Stimulated activated CD8-positive, alpha-beta memory T cell treated with anti-CD3 and anti-CD28 coated beads, Interleukin-12 subunit alpha, Interleukin-12 subunit beta, amount 100 ng/mL, for 24 hours (primary cell): ENCODE results near the gene WBP1L.
"Not testable (repeated sequence)": the region's sequence is repeated elsewhere in the genome, so short reads cannot be mapped to it uniquely, and the experiment has no call there.

Experiments used
- DNase-seq: peaks from one replicate; pipeline ENCODE4 v3.0.0-alpha.2; 2020; ENCODE audit errors: extremely low read depth

WBP1L gene

DNA sequence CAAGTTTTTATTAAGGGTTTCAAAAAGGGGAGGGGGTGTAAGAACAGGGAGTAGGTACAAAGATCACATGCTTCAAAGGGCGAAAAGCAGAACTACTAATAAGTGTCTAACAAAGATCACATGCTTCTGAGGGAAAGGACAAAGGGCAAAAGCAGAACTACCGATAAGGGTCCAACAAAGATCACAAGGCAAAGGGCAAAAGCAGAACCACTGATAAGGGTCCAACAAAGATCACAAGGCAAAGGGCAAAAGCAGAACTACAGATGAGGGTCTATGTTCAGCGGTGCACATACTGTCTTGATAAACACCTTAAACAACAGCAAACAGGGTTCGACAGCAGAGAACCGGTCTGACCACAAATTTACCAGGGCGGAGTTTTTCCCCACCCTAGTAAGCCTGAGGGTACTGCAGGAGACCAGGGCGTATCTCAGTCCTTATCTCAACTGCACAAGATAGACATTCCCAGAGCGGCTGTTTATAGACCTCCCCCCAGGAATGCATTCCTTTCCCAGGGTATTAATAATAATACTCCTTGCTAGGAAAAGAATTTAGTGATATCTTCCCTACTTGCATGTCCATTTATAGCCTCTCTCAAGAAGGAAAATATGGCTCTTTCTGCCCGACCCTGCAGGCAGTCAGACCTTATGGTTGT, 94.7 kb downstream of the WBP1L start:
- not testable (repeated sequence) for DNase-seq

- DNase-seq: no peak
These were observed 98.1 kb downstream of the WBP1L start for GRCh38 chr10:102841827-102842345.

DNA sequence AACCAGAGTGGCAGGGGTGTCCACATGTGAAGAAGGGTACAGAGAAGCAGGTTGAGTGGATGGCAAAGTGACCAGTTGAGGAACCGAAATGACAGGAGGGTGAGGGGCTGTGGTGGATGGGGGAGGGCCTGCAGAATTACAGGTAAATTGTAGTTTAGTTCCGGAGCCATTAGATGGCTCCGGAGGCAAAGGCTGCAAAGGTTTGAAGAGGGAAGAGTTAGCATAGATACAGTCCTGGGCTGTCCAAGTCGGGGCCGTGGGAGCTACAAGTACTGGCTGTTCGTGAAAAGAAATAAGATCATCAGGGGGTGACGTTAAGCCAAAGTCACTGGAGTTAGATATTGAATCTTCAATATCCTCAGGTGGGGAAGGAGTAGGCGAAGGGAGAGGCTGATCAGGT, 99.4 kb downstream of the WBP1L start:
- not testable (repeated sequence) for DNase-seq

GRCh38 chr10:102844190-102844776, 100.5 kb downstream of the WBP1L start:
- DNase-seq: not testable (repeated sequence)

DNA sequence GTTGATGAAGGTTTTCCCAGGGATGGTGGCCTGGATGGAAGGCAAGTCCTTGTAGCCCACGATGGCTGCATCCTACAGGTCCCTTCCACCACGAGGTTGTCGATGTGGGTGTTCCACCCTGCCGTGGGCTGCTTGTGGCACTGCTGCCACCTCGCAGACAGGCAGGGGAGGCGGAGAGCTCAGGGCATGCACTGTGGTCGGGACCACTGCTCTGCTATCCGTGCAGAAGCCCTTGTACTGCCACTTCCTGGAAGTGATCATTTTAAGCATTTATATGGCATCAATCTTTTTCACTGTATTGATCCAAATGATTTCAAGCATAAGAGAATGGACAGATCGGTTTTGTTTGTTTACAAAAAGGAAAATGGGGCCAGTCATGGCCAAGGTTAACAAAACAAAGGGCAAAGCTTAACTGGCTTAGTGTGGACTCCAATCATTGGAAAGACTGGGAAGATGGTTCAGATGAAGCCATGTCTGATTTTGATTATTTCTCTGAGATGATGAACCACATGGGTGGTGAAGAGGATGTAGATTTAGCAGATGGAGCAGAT, 101.7 kb downstream of the WBP1L start:
- DNase-seq: no peak

- no peak for DNase-seq
These were observed 106.3 kb downstream of the WBP1L start for GRCh38 chr10:102850025-102850518.

- DNase-seq: not testable (repeated sequence)
These were observed 109.5 kb downstream of the WBP1L start for GRCh38 chr10:102853237-102853636.

DNA sequence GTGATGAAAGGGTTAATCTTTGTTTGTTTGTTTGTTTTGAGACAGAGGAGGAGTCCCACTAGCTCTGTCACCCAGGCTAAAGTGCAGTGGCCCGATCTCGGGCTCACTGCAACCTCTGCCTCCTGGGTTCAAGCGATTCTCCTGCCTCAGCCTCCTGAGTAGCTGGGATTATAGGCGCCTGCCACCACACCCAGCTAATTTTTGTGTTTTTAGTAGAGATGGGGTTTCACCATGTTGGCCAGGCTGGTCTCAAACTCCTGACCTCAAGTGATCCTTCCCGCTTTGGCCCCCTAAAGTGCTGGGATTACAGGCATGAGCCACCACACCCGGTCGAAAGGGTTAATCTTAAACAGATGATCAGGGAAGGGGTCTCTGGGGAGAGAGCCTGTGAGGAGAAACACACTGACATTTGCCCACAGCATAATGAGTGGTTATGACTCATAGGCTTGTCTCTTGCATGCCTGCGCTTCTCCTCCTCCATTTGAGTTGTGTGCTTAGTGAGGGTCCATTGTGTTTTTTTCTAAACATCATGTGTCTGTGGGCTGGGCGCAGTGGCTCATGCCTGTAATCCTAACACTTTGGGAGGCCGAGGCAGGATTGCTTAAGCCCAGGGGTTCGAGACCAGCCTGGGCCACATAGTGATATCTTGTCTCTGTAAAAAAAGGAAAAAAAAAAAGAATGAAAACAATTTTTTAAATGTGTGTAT, 112.1 kb downstream of the WBP1L start:
- DNase-seq: not testable (repeated sequence)

DNA sequence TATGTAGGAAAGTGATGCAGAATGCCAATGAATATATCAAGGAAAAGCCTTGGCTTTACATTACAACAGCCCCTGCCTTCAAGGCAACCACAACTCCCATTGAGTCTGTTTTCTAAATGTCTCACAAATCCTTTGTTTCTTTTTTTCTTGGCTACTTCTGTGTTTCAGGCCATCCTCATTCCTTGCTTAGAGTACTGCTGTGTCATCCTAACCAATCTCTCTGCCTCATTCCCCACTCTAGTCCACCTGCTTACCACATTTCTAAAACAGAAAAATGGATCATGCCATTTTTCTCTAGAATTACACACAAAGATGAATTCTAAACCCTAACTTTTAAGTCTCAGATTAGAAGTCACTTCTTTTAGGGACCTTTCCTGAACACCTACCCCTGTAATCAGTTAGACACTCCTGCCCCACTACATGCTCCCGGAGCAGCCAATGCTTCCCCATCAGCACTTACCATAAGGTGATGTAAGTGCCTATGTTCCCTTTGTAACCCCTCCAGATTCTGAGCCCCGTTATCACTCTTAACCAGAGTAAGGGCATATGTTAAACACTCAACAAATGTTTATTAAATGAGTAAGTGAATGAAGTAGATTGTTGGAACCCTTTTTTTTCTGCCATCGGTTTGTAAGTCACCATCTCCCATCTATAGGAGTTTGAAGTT, 113.1 kb downstream of the WBP1L start:
- DNase-seq: no peak

- no peak for DNase-seq
These were observed 116.2 kb downstream of the WBP1L start for GRCh38 chr10:102859911-102860310.

GRCh38 chr10:102863660-102864059, 119.9 kb downstream of the WBP1L start:
- DNase-seq: no peak

DNA sequence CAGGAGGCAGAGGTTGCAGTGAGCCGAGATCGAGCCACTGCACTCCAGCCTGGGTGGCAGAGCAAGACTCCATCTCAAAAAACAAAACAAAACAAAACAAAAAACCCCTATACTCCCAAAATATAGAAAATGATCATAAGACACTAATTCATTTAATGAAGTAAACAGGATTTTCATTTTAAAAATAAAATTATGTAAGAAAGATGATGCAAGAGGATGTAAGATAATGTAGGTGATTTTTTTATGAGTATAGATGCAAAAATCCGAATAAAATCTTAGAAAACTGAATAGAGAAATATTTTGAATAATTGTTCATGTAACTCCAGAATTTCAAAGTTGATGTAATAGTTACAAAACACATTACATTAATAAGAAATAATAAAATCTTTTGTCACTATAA, 121.9 kb downstream of the WBP1L start:
- no peak for DNase-seq
